H1 (cell line): ENCODE results near the gene RBM34. TPM values are rescaled to one million over a fixed set of nuclear protein-coding genes. Genes with fewer than 3 reads are reported as not detected.

Experiments
- CTCF ChIA-PET: fragments of 300-600 bp; sonication (Branson Sonifier 250); formaldehyde crosslinking; loops from one replicate; lab custom pipeline; 2021; ENCODE audit not compliant: partially characterized antibody; lab: Charles Lee
- POLR2A ChIA-PET: fragments of 300-600 bp; sonication (Branson Sonifier 250); formaldehyde crosslinking; loops from one replicate; lab custom pipeline; 2021; ENCODE audit warnings: inconsistent platforms; ENCODE audit not compliant: partially characterized antibody; lab: Charles Lee
- DNase-seq, 2 experiments: peaks; one replicate each; pipeline versions ENCODE4 v3.0.0 to v3.0.0-alpha.2; 2010 to 2022; ENCODE audit warnings: low spot score in 2 of 2, low read depth in 1 of 2, mixed read lengths in 1 of 2
- FAIRE-seq: peaks from 2 replicates; lab custom pipeline; 2011; peaks lifted over from hg19 to GRCh38; lab: Jason Lieb, UNC
- H2AFZ ChIP-seq: 2 replicates; pipeline ENCODE4 v1.8.1; 2012; ENCODE audit warnings: low read length, inconsistent platforms
- H2AK5ac ChIP-seq: 2 replicates; pipeline ENCODE4 v1.6.1; 2013; ENCODE audit warnings: low read depth, low read length
- H2BK120ac ChIP-seq: replicated peaks from 2 replicates; pipeline ENCODE3; 2013; ENCODE audit warnings: low read depth, low read length, inconsistent platforms
- H2BK12ac ChIP-seq: 2 replicates; pipeline ENCODE4 v1.6.1; 2013; ENCODE audit warnings: low read depth, low read length
- H2BK15ac ChIP-seq: 2 replicates; pipeline ENCODE4 v1.6.1; 2013; ENCODE audit warnings: low read length
- H2BK20ac ChIP-seq: 2 replicates; pipeline ENCODE4 v1.6.1; 2013; ENCODE audit warnings: low read length
- H2BK5ac ChIP-seq: 2 replicates; pipeline ENCODE4 v1.6.1; 2013; ENCODE audit warnings: low read depth, low read length
- H3K14ac ChIP-seq: 2 replicates; pipeline ENCODE4 v1.6.1; 2013; ENCODE audit warnings: inconsistent platforms; ENCODE audit not compliant: insufficient read length
- H3K18ac ChIP-seq: 2 replicates; pipeline ENCODE4 v1.6.1; 2013; ENCODE audit warnings: low read length; ENCODE audit errors: extremely low read depth
- H3K23ac ChIP-seq: 2 replicates; pipeline ENCODE4 v1.6.1; 2013; ENCODE audit warnings: inconsistent platforms; ENCODE audit not compliant: insufficient read length
- H3K23me2 ChIP-seq: 2 replicates; pipeline ENCODE4 v1.6.1; 2013; ENCODE audit warnings: low read depth, low read length
- H3K27ac ChIP-seq: 2 replicates; pipeline ENCODE4 v1.6.1; 2011; ENCODE audit warnings: low read depth, low read length, inconsistent platforms
- H3K27me3 ChIP-seq, 4 experiments: replicated peaks in 1 of 4; 1 replicate in 1 of 4; 2 replicates in 3 of 4; pipeline versions ENCODE4 v1.6.1 to v1.8.1; 2011 to 2013; ENCODE audit warnings: low read length in 3 of 4, mild to moderate bottlenecking in 3 of 4, inconsistent platforms in 2 of 4, mixed read lengths in 2 of 4, moderate library complexity in 1 of 4; ENCODE audit not compliant: control insufficient read depth in 3 of 4, insufficient read depth in 3 of 4; ENCODE audit errors: extremely low read depth in 1 of 4
- H3K36me3 ChIP-seq, 4 experiments: 2 replicates each; pipeline versions ENCODE4 v1.6.1 to v1.8.1; 2011 to 2013; ENCODE audit warnings: mild to moderate bottlenecking in 4 of 4, low read length in 3 of 4, moderate library complexity in 2 of 4, control low read depth in 1 of 4, inconsistent platforms in 1 of 4; ENCODE audit not compliant: insufficient read depth in 4 of 4, control insufficient read depth in 2 of 4
- H3K4ac ChIP-seq: replicated peaks from 2 replicates; pipeline ENCODE3; 2013; ENCODE audit warnings: low read length, low read depth, mixed read lengths, inconsistent platforms; ENCODE audit not compliant: insufficient read length
- H3K4me1 ChIP-seq, 4 experiments: replicated peaks in 1 of 4; 1 replicate in 1 of 4; 2 replicates in 3 of 4; pipeline versions ENCODE4 v1.6.1 to v1.8.1; 2011 to 2013; ENCODE audit warnings: low read length in 3 of 4, inconsistent platforms in 2 of 4, mixed read lengths in 1 of 4; ENCODE audit not compliant: insufficient read depth in 4 of 4, control insufficient read depth in 3 of 4
- H3K4me2 ChIP-seq, 2 experiments: 2 replicates each; pipeline versions ENCODE4 v1.6.1 to v1.8.1; 2011 to 2013; ENCODE audit warnings: low read depth in 2 of 2, low read length in 2 of 2, control low read depth in 1 of 2, inconsistent platforms in 1 of 2, mild to moderate bottlenecking in 1 of 2; ENCODE audit not compliant: insufficient read depth in 1 of 2
- H3K4me3 ChIP-seq, 4 experiments: fragments of 200-600, 300-600 bp in 1 of 4; sonication (generic), shearing (Covaris generic), sonication (Bioruptor Twin) in 1 of 4; 2 replicates each; pipeline versions ENCODE4 v1.5.1 to v1.8.1; 2011 to 2016; ENCODE audit warnings: low read length in 4 of 4, low read depth in 3 of 4, control low read depth in 2 of 4, inconsistent platforms in 2 of 4, mild to moderate bottlenecking in 2 of 4, mixed read lengths in 1 of 4, moderate library complexity in 1 of 4; ENCODE audit not compliant: insufficient read depth in 2 of 4; ENCODE audit errors: extremely low read depth in 1 of 4
- H3K56ac ChIP-seq: replicated peaks from 2 replicates; pipeline ENCODE3; 2013; ENCODE audit warnings: low read depth, mild to moderate bottlenecking, mixed read lengths, low read length, inconsistent platforms; ENCODE audit not compliant: insufficient read length
- H3K79me1 ChIP-seq: 2 replicates; pipeline ENCODE4 v1.6.1; 2013; ENCODE audit warnings: low read depth, low read length, control low read depth
- H3K79me2 ChIP-seq, 2 experiments: 2 replicates each; pipeline versions ENCODE4 v1.6.1 to v1.8.1; 2012 to 2013; ENCODE audit warnings: low read length in 2 of 2, mild to moderate bottlenecking in 2 of 2, inconsistent platforms in 1 of 2; ENCODE audit not compliant: insufficient read depth in 2 of 2, control insufficient read depth in 1 of 2
- H3K9ac ChIP-seq, 4 experiments: replicated peaks in 1 of 4; 1 replicate in 1 of 4; 2 replicates in 3 of 4; pipeline versions ENCODE4 v1.6.1 to v1.8.1; 2011 to 2013; ENCODE audit warnings: low read depth in 3 of 4, low read length in 3 of 4, control low read depth in 2 of 4, mild to moderate bottlenecking in 2 of 4, moderate library complexity in 2 of 4, inconsistent platforms in 1 of 4; ENCODE audit errors: extremely low read depth in 1 of 4
- H3K9me3 ChIP-seq, 2 experiments: 2 replicates each; pipeline versions ENCODE4 v1.6.1 to v1.8.1; 2012 to 2013; ENCODE audit warnings: mild to moderate bottlenecking in 2 of 2, moderate library complexity in 2 of 2, control low read depth in 1 of 2, inconsistent platforms in 1 of 2, low read depth in 1 of 2, low read length in 1 of 2, mixed read lengths in 1 of 2; ENCODE audit not compliant: insufficient read depth in 2 of 2
- H4K20me1 ChIP-seq, 2 experiments: replicated peaks in 1 of 2; 2 replicates each; pipeline versions ENCODE3 to v1.8.1; 2011 to 2013; ENCODE audit warnings: inconsistent platforms in 2 of 2, low read length in 2 of 2, mild to moderate bottlenecking in 1 of 2; ENCODE audit not compliant: insufficient read depth in 2 of 2, control insufficient read depth in 1 of 2
- H4K5ac ChIP-seq: 2 replicates; pipeline ENCODE4 v1.6.1; 2013; ENCODE audit warnings: low read length, low read depth, mixed read lengths, inconsistent platforms; ENCODE audit not compliant: insufficient read length
- H4K8ac ChIP-seq: 2 replicates; pipeline ENCODE4 v1.8.0; 2013; ENCODE audit warnings: mild to moderate bottlenecking, moderate library complexity, low read length, inconsistent platforms; ENCODE audit not compliant: insufficient read depth; ENCODE audit errors: extremely low read depth
- H4K91ac ChIP-seq: replicated peaks from 2 replicates; pipeline ENCODE3; 2013; ENCODE audit warnings: low read length, mixed read lengths, inconsistent platforms; ENCODE audit not compliant: insufficient read length
- CBX5 ChIP-seq: fragments of 300-800, 300-1000 bp; sonication (generic); IDR thresholded peaks from 2 replicates; pipeline ENCODE4 v1.7.1; 2016; ENCODE audit warnings: antibody characterized with exemption, low read length, low read depth
- EZH2 ChIP-seq: fragments of 200-600 bp; sonication (generic); IDR thresholded peaks from 2 replicates; pipeline ENCODE4 v1.7.1; 2012; ENCODE audit warnings: low read depth, mild to moderate bottlenecking, moderate library complexity, low read length, inconsistent platforms; ENCODE audit not compliant: severe bottlenecking
- FOSL1 ChIP-seq: IDR thresholded peaks from 2 replicates; pipeline ENCODE4 v1.6.1; 2011; ENCODE audit warnings: mild to moderate bottlenecking, low read depth, low read length, moderate library complexity; ENCODE audit not compliant: insufficient read depth
- PHF8 ChIP-seq: fragments of 200-600 bp; sonication (generic); conservative IDR thresholded peaks from 2 replicates; pipeline ENCODE4 v1.7.1; 2012; ENCODE audit warnings: low read depth, mild to moderate bottlenecking, inconsistent platforms, low read length, moderate library complexity
- POU5F1 ChIP-seq: IDR thresholded peaks from 2 replicates; pipeline ENCODE4 v1.6.1; 2011; ENCODE audit warnings: low read depth, mild to moderate bottlenecking, low read length, moderate library complexity
- SIN3A ChIP-seq, 2 experiments: IDR thresholded peaks in 1 of 2; conservative IDR thresholded peaks in 1 of 2; 2 replicates each; pipeline ENCODE4 v1.6.1; 2011 to 2012; ENCODE audit warnings: low read length in 2 of 2, improper control_type of control experiment in 1 of 2, low read depth in 1 of 2, mild to moderate bottlenecking in 1 of 2
- SIRT6 ChIP-seq: IDR thresholded peaks from one replicate; pipeline ENCODE4 v1.7.1; 2012; ENCODE audit warnings: low read length, inconsistent platforms
- SIX5 ChIP-seq: IDR thresholded peaks from 2 replicates; pipeline ENCODE4 v1.6.1; 2011; ENCODE audit warnings: mild to moderate bottlenecking, low read depth, low read length
- SRF ChIP-seq: IDR thresholded peaks from 2 replicates; pipeline ENCODE4 v1.6.1; 2011; ENCODE audit warnings: mild to moderate bottlenecking, low read depth, low read length, moderate library complexity
- WGBS, 2 experiments: shearing (Covaris generic) in 1 of 2; methylation state at CpG; one replicate each; pipeline versions ENCODE4 v1.1.6 to v1.1.7; 2013 to 2015; ENCODE audit warnings: low lambda C conversion rate in 2 of 2, mixed read lengths in 2 of 2, inconsistent platforms in 1 of 2, low coverage in 1 of 2, missing lambda C conversion rate in 1 of 2; ENCODE audit not compliant: insufficient replicate concordance in 2 of 2, insufficient coverage in 1 of 2, insufficient read length in 1 of 2; ENCODE audit errors: extremely low coverage in 1 of 2, missing lambda C conversion rate in 1 of 2; 5-methylcytosine and 5-hydroxymethylcytosine counted together
- polyA plus RNA-seq, 7 experiments: library from polyadenylated mRNA; depleted of rRNA in 3 of 7; stranded (reverse) in 5 of 7; unstranded in 2 of 7; fragments of >200 nt in 5 of 7; fragments of 200-250 nt in 2 of 7; gene quantifications; 1 replicate in 5 of 7; 2 replicates in 1 of 7; 4 replicates in 1 of 7; pipeline versions ENCODE4 v1.2.1 to v1.2.3, GENCODE V29; 2011 to 2013; ENCODE audit warnings: missing spikeins in 2 of 7, mixed read lengths in 2 of 7
- total RNA-seq: library from RNA; stranded (reverse); fragmentation: NEBNext Ultra II Directional; extraction: Animal tissue kit (Norgen Biotek cat#: 25700); gene quantifications from 2 replicates; pipeline ENCODE4 v1.2.1, GENCODE V29; 2021

The RBM34 gene
- total and polyA plus RNA-seq, 2 of the 8 experiments (the other 6 are each of a cell fraction or from before 2014, with no cell fraction given): 18.8 to 108 TPM

- Histone ChIP-seq H4K8ac (no peak overlapping the region), H3K4me1 (peaks cover 0 to 3% (median 0%) of the 10 kb centered on the region in 4 experiments; a peak in 3 of 7 replicates), H3K27me3 (no peaks in the 10 kb centered on the region), H2AK5ac (no peak overlapping the region), H3K23me2 (no peaks in the 10 kb centered on the region; the same call in 1 of the 2 replicates), H2BK120ac (no peak overlapping the region), H2AFZ (no peak overlapping the region), H3K9me3 (no peaks in the 10 kb centered on the region), H4K91ac (no peak overlapping the region), H3K4me3 (no peak overlapping the region), H3K4ac (no peak overlapping the region), H2BK12ac (no peak overlapping the region), H3K27ac (no peak overlapping the region), H3K18ac (no peak overlapping the region), H4K20me1 (peaks cover 0 to 2% of the 10 kb centered on the region in 2 experiments), H2BK15ac (no peak overlapping the region), H3K4me2 (no peak overlapping the region), H3K79me2 (no peaks in the 10 kb centered on the region), H3K9ac (no peak overlapping the region), H3K56ac (no peak overlapping the region), H2BK20ac (no peak overlapping the region), H4K5ac (no peak overlapping the region), H3K14ac (no peak overlapping the region), H3K36me3 (peaks cover 0 to 4% (median 2%) of the 10 kb centered on the region in 4 experiments; a peak in 3 of 8 replicates), H3K79me1 (no peaks in the 10 kb centered on the region), H3K23ac (no peak overlapping the region), H2BK5ac (no peak overlapping the region)
- no peak for FAIRE-seq
- WGBS, 2 experiments: 94% methylated on average over 4 of the region's 4 CpGs; no CpG with 5 or more reads in 1 of the 2 experiments
- no peak for DNase-seq
- no peak for TF ChIP-seq SIX5
- no peak for TF ChIP-seq PHF8
- no peak for TF ChIP-seq POU5F1
- no peak for TF ChIP-seq FOSL1
- TF ChIP-seq SIRT6: no peak
- TF ChIP-seq EZH2: no peak
- TF ChIP-seq SRF: no peak
- no peak for TF ChIP-seq CBX5
- TF ChIP-seq SIN3A (conservative IDR thresholded peaks at IDR 0.05 in 1 of 2, IDR thresholded peaks at IDR 0.05 in 1 of 2; ENCODE audit: low read depth in 1 of 2, low read length in 2 of 2): no peak
- POLR2A ChIA-PET: interaction anchor here (0.7 to 7.8 kb wide), 2 partner anchors 24 to 58 kb away, joined by 3 to 83 read pairs; partner anchors contain the start of genes RBM34 and TOMM20
- CTCF ChIA-PET: interaction anchor here (0.6 to 7.3 kb wide), 5 partner anchors 9 to 357 kb away, joined by 3 to 68 read pairs (median 3); no protein-coding TSS in a partner anchor
Measured at GRCh38 chr1:235102993-235103411, 58.0 kb downstream of the RBM34 start.
